Stimulated activated CD4-positive, alpha-beta T cell treated with anti-CD3 and anti-CD28 coated beads, Interleukin-4, amount 100 ng/mL, for 1 hour (primary cell): ENCODE measurements around the gene ITGBL1.

Experiments
- DNase-seq: peaks from one replicate; pipeline ENCODE4 v3.0.0-alpha.2; 2020

The ITGBL1 gene

DNA sequence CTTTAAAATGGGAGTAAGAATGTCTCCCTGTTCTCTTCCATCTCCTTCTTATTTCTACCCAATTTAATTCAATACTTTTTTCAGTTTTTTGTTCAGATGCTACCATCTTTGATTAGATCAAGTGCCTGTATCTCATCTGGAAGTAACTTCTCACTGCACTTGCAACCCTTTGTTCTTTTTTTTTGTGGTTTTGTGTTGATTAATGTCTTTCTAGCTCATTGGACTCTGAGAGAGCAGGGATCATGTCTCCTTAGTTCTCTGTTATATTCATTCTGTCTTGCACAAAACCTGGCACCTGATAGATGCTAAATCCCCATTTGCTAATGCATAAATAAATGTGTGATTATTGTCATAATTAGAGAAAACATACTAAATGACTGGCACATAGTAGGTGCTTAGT lies 834 bp upstream of the ITGBL1 start:
- no peak for DNase-seq

GRCh38 chr13:101453784-101454201 lies 1.3 kb downstream of the ITGBL1 start:
- no peak for DNase-seq

- no peak for DNase-seq
Measured at GRCh38 chr13:101454767-101455166, 2.3 kb downstream of the ITGBL1 start.

DNA sequence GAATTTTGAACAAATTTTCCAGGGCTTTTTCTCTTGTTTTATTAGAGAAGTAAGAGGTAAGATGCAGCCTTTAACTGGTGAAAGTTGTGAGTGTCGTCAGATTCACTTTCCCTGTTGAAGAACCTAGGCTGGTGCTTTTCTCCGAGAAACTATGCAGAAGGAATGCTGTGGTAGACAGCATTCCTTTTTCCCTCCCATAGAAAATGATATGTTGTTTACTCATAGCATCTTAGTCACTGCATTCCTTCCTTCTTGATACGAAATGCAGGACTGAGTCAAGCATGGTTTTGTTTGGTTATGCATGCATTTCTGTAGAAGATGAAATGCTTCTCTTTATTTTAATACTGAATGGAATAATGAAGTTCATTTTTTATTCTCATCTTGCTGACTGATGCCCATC lies 3.4 kb downstream of the ITGBL1 start:
- DNase-seq: no peak

DNA sequence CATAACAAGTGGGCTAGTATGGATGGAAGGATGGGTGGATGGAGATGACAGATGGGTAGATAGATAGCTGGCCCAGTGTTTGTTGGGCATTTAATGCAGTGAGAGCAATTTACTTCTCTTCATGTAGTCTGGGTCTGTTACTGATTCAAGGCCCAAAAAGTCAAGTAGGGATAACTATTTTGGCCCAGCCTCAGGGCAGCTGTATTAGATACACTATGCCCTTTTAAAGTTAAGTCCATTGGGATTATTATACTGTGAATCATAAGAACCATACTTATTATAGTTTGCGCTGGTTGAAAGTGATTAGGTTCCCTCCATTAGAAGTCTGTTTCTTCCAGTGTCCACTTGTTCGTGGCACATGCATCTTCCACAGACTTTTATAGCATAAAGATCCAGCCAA lies 4.7 kb downstream of the ITGBL1 start:
- DNase-seq: no peak

DNA sequence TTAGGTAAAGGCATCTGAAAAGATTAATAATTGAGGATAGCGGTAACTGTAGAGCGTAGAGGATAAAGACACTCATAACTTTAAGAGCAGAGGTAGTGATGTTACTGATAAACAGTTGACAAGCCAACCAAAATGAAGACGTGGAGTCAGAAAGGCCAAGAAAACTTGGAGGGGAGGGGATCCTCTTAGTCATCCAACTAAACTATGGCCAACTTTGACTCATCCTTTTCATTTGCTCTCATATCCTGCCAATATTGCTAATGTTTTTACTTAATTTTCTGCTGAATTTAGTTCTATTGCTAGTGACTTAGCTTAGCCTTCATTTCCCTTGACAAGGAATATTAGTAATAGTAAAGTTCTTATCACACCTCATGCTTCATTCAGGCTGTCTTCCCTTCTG lies 13.4 kb downstream of the ITGBL1 start:
- no peak for DNase-seq

GRCh38 chr13:101467415-101467814 lies 14.9 kb downstream of the ITGBL1 start:
- no peak for DNase-seq

- DNase-seq: no peak
Measured at GRCh38 chr13:101473458-101473857, 21.0 kb downstream of the ITGBL1 start.

DNA sequence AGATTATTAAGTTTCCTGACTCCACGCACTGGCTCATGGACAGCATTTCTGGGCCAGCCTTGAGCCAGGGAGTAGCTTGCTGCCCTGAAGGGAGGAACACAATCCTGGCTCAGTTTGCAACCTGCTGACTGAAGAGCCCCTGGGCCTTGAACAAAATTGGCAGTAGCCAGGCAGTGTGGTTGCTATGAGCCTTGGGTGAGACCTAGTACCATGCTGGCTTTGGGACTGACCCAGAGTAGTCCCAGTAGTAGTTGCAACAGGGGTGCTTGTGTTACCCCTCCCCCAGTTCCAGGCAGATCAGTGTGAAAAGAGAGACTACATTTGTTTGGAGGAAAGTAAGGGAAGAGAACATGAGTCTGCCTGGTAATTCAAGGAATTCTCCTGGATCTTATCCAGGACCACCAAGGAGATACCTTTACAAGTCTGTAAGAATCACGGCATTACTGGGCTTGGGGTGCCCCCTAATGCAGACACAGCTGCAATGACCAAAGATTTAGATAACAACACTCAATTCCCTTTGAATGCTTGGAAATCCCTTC lies 22.0 kb downstream of the ITGBL1 start:
- DNase-seq: no peak

- no peak for DNase-seq
Measured at GRCh38 chr13:101475536-101475935, 23.1 kb downstream of the ITGBL1 start.

DNA sequence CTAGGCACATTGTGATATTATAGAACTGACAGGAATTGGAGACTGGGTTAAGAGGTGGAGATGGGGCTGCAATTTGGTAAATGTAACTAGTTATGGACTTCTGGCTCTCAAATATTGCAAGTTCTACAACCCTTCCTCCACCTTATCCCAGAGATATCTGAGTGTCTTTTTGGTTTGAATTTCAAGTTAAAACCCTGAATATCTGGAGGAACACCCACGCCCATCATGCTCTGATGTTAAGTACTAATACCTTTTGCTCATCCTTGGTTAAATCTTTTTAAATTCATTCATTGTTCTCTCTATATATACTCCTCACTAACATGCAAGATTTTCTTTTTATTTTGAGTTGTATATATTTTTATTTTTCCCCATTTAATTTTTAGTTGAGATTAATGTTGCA lies 28.9 kb downstream of the ITGBL1 start:
- no peak for DNase-seq

GRCh38 chr13:101486708-101487437 lies 34.4 kb downstream of the ITGBL1 start:
- DNase-seq: no peak

GRCh38 chr13:101487438-101487830 lies 35.0 kb downstream of the ITGBL1 start:
- no peak for DNase-seq

- DNase-seq: no peak
Measured at GRCh38 chr13:101488734-101489133, 36.3 kb downstream of the ITGBL1 start.

DNA sequence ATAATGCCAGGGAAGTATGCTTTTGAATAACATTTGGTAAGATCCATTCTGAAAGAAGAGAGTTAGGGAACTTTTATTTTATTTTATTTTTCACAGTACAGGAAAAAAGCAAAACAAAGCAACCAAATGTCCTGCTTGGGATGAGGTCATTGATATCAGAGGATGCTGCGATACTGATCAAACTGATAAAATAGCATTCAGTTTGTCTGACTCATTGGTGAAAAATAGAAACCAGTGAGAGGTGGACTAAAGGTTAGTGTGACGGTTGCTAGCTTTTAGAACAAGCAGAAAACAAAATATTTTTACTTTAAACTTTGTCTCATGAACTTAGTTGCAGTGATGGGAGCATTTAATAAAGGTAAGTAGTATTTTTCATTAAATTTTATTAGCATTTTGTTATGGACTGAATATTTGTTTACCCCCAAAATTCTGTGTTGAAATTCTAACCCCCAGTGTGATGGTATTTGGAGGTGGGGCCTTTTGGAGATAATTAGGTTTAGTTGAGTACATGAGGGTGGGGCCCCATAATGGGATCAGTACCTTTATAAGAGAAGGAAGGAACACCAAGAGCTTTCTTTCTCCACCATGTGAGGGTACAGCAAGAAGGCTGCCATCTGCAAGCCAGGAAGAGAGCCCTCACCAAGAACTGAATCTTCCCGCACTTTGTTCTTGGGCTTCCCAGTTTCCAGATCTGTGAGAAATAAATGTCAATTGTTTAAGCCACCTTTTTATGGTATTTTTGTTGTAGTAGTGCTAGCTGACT lies 37.3 kb downstream of the ITGBL1 start:
- no peak for DNase-seq

- DNase-seq: no peak
Measured at GRCh38 chr13:101490406-101491015, 38.0 kb downstream of the ITGBL1 start.

GRCh38 chr13:101492251-101492910 lies 39.9 kb downstream of the ITGBL1 start:
- DNase-seq: no peak

DNA sequence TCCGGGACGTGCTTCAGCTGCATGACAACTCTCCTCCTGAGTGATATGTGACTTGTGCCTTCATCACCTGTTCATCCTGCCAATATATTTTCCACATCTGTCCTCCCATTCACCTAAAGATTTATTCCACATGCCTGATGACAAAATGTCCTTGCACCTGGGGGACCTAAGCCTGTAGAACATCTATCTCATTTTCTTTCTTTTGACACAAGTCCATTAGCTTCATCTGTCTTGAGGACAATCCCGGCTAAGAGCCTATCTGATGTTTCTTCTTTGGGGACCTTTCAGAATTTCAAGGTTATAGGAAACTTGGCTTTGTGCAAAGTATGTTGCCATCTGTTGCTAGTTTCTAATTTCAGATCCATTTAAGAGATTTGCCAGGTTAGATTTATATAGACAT lies 41.1 kb downstream of the ITGBL1 start:
- DNase-seq: no peak

DNA sequence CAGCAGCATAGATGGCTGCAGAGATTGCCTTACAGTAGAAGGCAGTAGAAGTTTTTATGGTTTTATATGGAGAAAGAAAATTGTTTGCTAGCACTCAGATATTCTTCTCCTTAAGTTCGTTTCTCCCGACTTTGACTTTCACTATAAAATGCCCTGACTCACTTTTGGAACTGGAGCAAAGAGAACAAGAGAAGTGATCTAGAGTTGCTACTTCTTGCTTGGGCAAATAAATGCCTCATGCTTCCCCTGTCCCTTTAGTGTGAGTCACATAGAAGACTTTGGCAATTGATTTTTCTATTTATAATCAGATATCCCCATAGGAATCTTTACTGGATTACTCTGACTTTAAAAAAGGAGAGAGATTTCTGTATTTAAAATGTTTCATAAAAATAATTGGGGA lies 46.9 kb downstream of the ITGBL1 start:
- no peak for DNase-seq

- DNase-seq: no peak
Measured at GRCh38 chr13:101502618-101503017, 50.1 kb downstream of the ITGBL1 start.

GRCh38 chr13:101511161-101511560 lies 58.7 kb downstream of the ITGBL1 start:
- DNase-seq: no peak

DNA sequence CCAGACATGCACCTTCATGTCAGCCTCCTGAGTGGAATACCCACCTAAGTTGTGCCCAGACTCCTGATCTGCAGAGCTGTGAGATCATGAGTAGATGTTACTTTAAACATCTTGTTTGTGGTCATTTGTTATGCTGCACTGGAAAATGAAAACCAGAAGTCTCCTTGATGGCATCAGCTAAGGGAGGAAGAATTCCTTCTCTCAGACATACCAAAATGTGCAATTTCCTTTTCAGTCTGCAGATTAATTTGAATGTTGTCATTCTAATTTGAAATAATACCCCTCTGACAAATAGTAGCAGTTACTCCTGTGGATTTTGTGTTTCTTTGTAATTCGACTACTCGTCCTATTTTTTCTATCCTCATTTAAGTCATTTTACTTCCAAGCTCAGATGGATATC lies 59.3 kb downstream of the ITGBL1 start:
- DNase-seq: no peak

GRCh38 chr13:101512650-101513049 lies 60.2 kb downstream of the ITGBL1 start:
- DNase-seq: no peak
